Neutrophil (primary cell): ENCODE data around the gene FEZF1.
"Not testable (repeated sequence)": the region's sequence is repeated elsewhere in the genome, so short reads cannot be mapped to it uniquely, and the experiment has no call there.

ENCODE experiments used
- H3K27ac ChIP-seq: fragments of 200-600 bp; sonication (generic); 2 replicates; pipeline ENCODE4 v1.5.1; 2016; ENCODE audit warnings: mild to moderate bottlenecking, moderate library complexity
- H3K27me3 ChIP-seq: fragments of 200-600 bp; sonication (generic); 2 replicates; pipeline ENCODE4 v1.6.0; 2016; ENCODE audit warnings: mild to moderate bottlenecking
- H3K36me3 ChIP-seq: fragments of 200-600 bp; sonication (generic); 2 replicates; pipeline ENCODE4 v1.5.1; 2017
- H3K4me1 ChIP-seq, 2 experiments: fragments of 200-600 bp in 1 of 2; sonication (generic) in 1 of 2; 1 replicate in 1 of 2; 2 replicates in 1 of 2; pipeline versions ENCODE4 v1.5.1 to v1.6.1; 2013 to 2016; ENCODE audit warnings: low read depth in 1 of 2, low read length in 1 of 2, mild to moderate bottlenecking in 1 of 2, moderate library complexity in 1 of 2; ENCODE audit not compliant: control insufficient read depth in 1 of 2, insufficient read depth in 1 of 2
- H3K4me3 ChIP-seq, 2 experiments: fragments of 200-600 bp in 1 of 2; sonication (generic) in 1 of 2; 1 replicate in 1 of 2; 2 replicates in 1 of 2; pipeline ENCODE4 v1.5.1; 2013 to 2016; ENCODE audit warnings: low read depth in 1 of 2, low read length in 1 of 2, mild to moderate bottlenecking in 1 of 2, moderate library complexity in 1 of 2
- H3K9me3 ChIP-seq: fragments of 200-600 bp; sonication (generic); 2 replicates; pipeline ENCODE4 v1.5.1; 2016
- TF ChIP-seq, protein P1 (sequence below): fragments of 200-600 bp; sonication (generic); IDR thresholded peaks from 2 replicates; pipeline ENCODE4 v1.5.1; 2016; ENCODE audit warnings: antibody characterized with exemption

Gene FEZF1

DNA sequence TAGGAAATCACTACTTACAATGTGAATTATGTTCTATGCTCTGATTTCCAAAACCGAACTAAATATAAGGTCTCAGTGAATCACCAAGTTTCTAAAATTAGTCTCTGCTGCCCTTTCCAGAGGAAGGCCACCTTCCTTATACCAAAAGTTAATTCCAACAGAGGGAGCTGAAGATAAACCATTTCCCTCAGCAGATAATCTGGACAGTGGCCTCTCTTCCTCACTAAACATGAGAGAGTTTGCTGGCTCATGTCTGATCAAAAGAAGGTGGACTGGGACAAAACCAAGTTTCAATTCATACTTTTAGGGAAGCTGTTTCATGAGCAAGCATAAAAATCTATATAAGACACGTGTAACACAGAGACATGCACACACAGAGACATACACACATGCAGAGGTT is 6.4 kb downstream of the FEZF1 start:
- Histone ChIP-seq H3K27ac (no peak overlapping the region), H3K9me3 (peaks cover 7% of the 10 kb centered on the region), H3K4me1 (no peaks in the 10 kb centered on the region), H3K36me3 (no peaks in the 10 kb centered on the region), H3K4me3 (no peak overlapping the region), H3K27me3 (peaks cover 62% of the 10 kb centered on the region)
- TF ChIP-seq, protein P1, sequence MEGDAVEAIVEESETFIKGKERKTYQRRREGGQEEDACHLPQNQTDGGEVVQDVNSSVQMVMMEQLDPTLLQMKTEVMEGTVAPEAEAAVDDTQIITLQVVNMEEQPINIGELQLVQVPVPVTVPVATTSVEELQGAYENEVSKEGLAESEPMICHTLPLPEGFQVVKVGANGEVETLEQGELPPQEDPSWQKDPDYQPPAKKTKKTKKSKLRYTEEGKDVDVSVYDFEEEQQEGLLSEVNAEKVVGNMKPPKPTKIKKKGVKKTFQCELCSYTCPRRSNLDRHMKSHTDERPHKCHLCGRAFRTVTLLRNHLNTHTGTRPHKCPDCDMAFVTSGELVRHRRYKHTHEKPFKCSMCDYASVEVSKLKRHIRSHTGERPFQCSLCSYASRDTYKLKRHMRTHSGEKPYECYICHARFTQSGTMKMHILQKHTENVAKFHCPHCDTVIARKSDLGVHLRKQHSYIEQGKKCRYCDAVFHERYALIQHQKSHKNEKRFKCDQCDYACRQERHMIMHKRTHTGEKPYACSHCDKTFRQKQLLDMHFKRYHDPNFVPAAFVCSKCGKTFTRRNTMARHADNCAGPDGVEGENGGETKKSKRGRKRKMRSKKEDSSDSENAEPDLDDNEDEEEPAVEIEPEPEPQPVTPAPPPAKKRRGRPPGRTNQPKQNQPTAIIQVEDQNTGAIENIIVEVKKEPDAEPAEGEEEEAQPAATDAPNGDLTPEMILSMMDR = no peak

DNA sequence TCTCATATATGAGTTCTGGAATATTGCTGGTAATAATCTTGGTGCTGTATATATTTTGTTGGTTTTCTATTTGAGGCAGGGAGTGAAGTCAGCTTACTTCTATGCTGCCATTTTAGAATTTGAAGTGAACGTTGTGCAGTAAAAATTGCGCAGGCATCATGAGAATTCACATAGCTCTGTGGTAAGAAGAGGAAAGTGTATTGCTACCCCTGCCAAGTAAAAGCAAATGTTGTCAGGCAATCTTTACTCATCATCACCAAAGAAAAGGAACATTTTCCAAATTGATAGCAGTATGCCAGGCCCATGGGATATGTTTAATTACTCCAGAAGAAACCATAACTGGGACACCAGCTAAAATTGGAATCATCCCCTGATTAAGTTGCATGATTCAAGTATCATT is 13.4 kb downstream of the FEZF1 start:
- H3K27ac ChIP-seq = no peak overlapping the region
- no peaks in the 10 kb centered on the region for H3K9me3 ChIP-seq
- no peak overlapping the region for H3K4me3 ChIP-seq
- no peaks in the 10 kb centered on the region for H3K4me1 ChIP-seq
- no peaks in the 10 kb centered on the region for H3K27me3 ChIP-seq
- TF ChIP-seq, protein P1 = no peak
- H3K36me3 ChIP-seq = no peaks in the 10 kb centered on the region

DNA sequence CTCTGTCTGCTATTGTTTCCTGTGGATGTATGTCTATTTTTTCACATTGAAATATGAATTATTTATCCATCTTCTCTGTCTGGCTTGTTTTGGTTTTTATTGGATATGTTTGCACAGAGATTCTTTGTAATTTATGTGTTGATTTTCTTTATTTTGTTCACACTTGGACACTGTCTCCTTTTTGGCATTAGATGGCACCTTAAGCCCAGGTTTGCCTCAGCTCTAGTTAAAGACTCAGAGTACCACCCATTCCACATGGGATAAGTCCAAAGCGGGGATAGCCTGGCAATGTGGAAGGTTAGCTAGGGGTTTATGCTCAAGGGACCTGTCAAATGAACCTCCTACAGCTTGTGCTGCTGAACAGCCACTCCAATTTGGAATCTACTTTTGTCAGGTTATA is 14.1 kb downstream of the FEZF1 start:
- Histone ChIP-seq H3K27ac (no peak overlapping the region), H3K4me1 (no peaks in the 10 kb centered on the region), H3K4me3 (no peak overlapping the region), H3K9me3 (no peaks in the 10 kb centered on the region), H3K27me3 (no peaks in the 10 kb centered on the region), H3K36me3 (no peaks in the 10 kb centered on the region)
- TF ChIP-seq, protein P1 = no peak

DNA sequence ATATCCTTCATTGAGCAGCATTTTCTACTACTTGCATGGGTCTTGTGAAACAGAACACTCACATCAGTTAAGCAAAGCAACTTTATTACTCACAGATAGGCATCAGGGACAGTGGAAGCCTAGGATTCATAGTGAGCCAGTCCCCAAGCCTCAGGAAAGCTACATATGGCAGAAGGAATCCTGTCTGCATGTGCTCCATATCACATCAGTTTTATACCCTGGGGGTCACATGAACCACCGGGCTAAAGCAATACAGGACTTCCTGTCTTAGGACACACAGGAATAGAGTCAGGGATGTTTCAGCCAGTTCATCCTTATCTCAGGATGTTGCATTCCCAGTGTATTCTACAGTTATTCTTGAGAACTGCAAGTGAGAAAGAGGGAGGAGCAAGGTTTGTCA is 15.1 kb downstream of the FEZF1 start:
- H3K4me3 ChIP-seq = no peak overlapping the region
- H3K27ac ChIP-seq = no peak overlapping the region
- no peaks in the 10 kb centered on the region for H3K9me3 ChIP-seq
- TF ChIP-seq, protein P1 = no peak
- H3K36me3 ChIP-seq = no peaks in the 10 kb centered on the region
- no peaks in the 10 kb centered on the region for H3K27me3 ChIP-seq
- H3K4me1 ChIP-seq = no peaks in the 10 kb centered on the region

DNA sequence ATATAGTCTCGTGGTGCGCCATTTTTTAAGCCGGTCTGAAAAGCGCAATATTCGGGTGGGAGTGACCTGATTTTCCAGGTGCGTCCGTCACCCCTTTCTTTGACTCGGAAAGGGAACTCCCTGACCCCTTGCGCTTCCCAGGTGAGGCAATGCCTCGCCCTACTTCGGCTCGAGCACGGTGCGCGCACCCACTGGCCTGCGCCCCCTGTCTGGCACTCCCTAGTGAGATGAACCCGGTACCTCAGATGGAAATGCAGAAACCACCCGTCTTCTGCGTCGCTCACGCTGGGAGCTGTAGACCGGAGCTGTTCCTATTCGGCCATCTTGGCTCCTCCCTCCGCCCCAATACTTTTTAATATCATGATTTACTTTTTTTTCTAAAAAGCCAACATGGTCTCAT is 19.9 kb downstream of the FEZF1 start:
- H3K27ac ChIP-seq, H3K4me1 ChIP-seq, H3K36me3 ChIP-seq, H3K27me3 ChIP-seq, H3K9me3 ChIP-seq, H3K4me3 ChIP-seq: not testable (repeated sequence)

DNA sequence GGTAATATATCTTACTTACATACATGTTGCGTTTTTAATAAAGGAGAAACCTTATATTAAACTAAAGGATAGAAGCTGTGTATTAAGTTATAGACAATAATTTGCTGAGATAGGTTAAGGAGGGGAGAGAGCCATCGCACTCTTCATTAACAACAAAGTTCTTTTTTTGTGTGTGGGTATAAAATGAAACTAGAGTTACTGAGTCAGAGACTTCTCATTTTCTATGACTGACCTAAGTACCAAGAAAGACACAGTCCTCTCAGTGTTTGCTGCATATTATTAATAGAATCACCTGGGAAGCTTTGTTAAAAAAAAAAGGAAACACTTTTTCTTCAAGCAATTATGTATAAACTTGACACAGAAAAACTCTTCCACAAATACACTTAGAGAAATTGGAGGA is 31.4 kb downstream of the FEZF1 start:
- Histone ChIP-seq H3K4me1 (no peaks in the 10 kb centered on the region), H3K27ac (no peak overlapping the region), H3K9me3 (no peaks in the 10 kb centered on the region), H3K4me3 (no peak overlapping the region), H3K36me3 (no peaks in the 10 kb centered on the region), H3K27me3 (no peaks in the 10 kb centered on the region)
- TF ChIP-seq, protein P1 = no peak
